ENCODE data around the gene SLC25A26. TPM values are rescaled to one million over a fixed set of nuclear protein-coding genes. Genes with fewer than 3 reads are reported as not detected.

SLC25A26 gene
- total RNA-seq, 1 experiment from 2014 or later = 13.2 TPM

DNA sequence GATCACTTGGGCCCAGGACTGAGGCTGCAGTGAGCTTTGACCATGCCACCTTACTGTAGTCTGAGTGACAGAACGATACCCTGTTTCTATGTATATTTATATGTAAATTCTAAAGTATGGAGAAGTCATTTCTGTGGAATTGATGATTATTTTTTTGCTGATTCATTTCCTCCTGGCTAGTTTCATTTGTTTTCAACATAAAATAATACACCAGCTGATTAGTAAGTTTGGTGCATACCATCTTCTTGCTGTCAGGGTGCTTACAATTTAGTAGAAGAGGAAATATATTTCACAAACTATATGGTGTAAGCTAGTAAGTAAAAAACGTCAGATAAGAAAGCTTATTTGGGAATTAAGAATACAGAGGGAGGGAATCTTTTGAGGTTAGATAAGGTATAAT is 36.0 kb downstream of the SLC25A26 start:
- TF ChIP-seq POLR2AphosphoS5 (IDR thresholded peaks at IDR 0.05; ENCODE audit: low read depth, low read length) (no peak), TCF7L2 (IDR thresholded peaks at IDR 0.05; ENCODE audit: low read depth, low read length) (no peak), SIN3A (IDR thresholded peaks at IDR 0.05; ENCODE audit: borderline replicate concordance, insufficient read depth, low read depth, low read length) (no peak)
- TF ChIP-seq, protein P1, sequence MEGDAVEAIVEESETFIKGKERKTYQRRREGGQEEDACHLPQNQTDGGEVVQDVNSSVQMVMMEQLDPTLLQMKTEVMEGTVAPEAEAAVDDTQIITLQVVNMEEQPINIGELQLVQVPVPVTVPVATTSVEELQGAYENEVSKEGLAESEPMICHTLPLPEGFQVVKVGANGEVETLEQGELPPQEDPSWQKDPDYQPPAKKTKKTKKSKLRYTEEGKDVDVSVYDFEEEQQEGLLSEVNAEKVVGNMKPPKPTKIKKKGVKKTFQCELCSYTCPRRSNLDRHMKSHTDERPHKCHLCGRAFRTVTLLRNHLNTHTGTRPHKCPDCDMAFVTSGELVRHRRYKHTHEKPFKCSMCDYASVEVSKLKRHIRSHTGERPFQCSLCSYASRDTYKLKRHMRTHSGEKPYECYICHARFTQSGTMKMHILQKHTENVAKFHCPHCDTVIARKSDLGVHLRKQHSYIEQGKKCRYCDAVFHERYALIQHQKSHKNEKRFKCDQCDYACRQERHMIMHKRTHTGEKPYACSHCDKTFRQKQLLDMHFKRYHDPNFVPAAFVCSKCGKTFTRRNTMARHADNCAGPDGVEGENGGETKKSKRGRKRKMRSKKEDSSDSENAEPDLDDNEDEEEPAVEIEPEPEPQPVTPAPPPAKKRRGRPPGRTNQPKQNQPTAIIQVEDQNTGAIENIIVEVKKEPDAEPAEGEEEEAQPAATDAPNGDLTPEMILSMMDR (IDR thresholded peaks at IDR 0.05) = no peak
- TF ChIP-seq, protein P2, sequence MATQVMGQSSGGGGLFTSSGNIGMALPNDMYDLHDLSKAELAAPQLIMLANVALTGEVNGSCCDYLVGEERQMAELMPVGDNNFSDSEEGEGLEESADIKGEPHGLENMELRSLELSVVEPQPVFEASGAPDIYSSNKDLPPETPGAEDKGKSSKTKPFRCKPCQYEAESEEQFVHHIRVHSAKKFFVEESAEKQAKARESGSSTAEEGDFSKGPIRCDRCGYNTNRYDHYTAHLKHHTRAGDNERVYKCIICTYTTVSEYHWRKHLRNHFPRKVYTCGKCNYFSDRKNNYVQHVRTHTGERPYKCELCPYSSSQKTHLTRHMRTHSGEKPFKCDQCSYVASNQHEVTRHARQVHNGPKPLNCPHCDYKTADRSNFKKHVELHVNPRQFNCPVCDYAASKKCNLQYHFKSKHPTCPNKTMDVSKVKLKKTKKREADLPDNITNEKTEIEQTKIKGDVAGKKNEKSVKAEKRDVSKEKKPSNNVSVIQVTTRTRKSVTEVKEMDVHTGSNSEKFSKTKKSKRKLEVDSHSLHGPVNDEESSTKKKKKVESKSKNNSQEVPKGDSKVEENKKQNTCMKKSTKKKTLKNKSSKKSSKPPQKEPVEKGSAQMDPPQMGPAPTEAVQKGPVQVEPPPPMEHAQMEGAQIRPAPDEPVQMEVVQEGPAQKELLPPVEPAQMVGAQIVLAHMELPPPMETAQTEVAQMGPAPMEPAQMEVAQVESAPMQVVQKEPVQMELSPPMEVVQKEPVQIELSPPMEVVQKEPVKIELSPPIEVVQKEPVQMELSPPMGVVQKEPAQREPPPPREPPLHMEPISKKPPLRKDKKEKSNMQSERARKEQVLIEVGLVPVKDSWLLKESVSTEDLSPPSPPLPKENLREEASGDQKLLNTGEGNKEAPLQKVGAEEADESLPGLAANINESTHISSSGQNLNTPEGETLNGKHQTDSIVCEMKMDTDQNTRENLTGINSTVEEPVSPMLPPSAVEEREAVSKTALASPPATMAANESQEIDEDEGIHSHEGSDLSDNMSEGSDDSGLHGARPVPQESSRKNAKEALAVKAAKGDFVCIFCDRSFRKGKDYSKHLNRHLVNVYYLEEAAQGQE (IDR thresholded peaks at IDR 0.05; ENCODE audit: insufficient read depth in 1 of 2, low read depth in 2 of 2, low read length in 1 of 2) = no peak
- Histone ChIP-seq H3K27ac (ENCODE audit: low read length) (no peak overlapping the region), H3K36me3 (ENCODE audit: control insufficient read depth, insufficient read depth, low read length) (no peaks in the 10 kb centered on the region), H3K4me1 (ENCODE audit: control insufficient read depth, insufficient read depth, low read length) (no peaks in the 10 kb centered on the region), H3K4me3 (ENCODE audit: low read depth in 2 of 2, low read length in 2 of 2) (no peak overlapping the region), H3K9me3 (ENCODE audit: control insufficient read depth, insufficient read depth, low read depth, low read length) (no peaks in the 10 kb centered on the region), H3K27me3 (ENCODE audit: control insufficient read depth, insufficient read depth, low read length) (no peaks in the 10 kb centered on the region)
- intact Hi-C loops (cut with micrococcal nuclease; ENCODE audit: unreplicated experiment) (no loop called here), in situ Hi-C loops (cut with HindIII; ENCODE audit: low pct_unique_long_range_greater_than_20kb, low sequenced_read_pairs) (no loop called here)
- no peak for ATAC-seq
- ChIA-PET POLR2A (no interaction called here), CTCF (no interaction called here)
- no peak for DNase-seq (ENCODE audit: low read depth, low spot score)
- no TSS peak for BruUV-seq (replicated peaks)

DNA sequence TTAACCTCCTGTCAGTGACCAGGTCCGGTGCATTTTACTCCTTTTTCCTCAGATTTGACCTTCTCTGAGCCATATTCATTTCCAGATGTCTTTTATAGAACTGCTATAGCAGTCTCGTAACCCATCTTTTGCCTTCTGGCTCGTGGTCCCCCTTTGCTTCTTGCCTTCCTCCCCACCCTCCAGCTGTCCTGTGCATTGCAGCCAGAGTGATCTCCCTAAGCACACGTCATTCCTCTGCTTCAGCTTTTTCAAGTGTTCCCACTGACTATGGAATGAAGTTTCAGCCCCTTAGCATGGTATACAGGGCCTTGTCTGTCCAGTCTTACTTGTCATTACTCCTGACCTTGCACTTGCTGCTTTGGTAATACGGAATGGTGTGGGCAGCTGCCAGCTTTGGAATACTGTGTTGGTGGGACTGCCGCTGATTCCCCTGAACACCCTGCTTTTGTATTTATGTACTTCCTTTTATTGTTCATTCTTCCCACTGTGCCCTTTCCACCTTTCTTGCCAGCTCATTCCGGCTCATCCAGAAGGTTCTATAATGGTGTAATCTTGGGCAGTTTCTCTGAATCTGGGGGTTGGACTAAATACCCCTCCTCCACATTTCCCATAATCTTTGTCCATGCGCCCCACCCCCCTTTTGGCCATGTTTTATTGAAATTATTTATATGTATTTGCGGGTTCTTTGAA is 38.9 kb downstream of the SLC25A26 start:
- DNase-seq (ENCODE audit: low read depth, low spot score) (no peak), ATAC-seq (no peak)
- Histone ChIP-seq H3K4me3 (ENCODE audit: low read depth in 2 of 2, low read length in 2 of 2) (no peak overlapping the region), H3K36me3 (ENCODE audit: control insufficient read depth, insufficient read depth, low read length) (no peaks in the 10 kb centered on the region), H3K27me3 (ENCODE audit: control insufficient read depth, insufficient read depth, low read length) (no peaks in the 10 kb centered on the region), H3K27ac (ENCODE audit: low read length) (no peak overlapping the region), H3K4me1 (ENCODE audit: control insufficient read depth, insufficient read depth, low read length) (no peaks in the 10 kb centered on the region), H3K9me3 (ENCODE audit: control insufficient read depth, insufficient read depth, low read depth, low read length) (no peaks in the 10 kb centered on the region)
- BruUV-seq (replicated peaks) = no TSS peak
- ChIA-PET CTCF (no interaction called here), POLR2A (no interaction called here)
- in situ Hi-C loops (cut with HindIII; ENCODE audit: low pct_unique_long_range_greater_than_20kb, low sequenced_read_pairs) (no loop called here), intact Hi-C loops (cut with micrococcal nuclease; ENCODE audit: unreplicated experiment) (no loop called here)
- TF ChIP-seq, protein P2 (IDR thresholded peaks at IDR 0.05; ENCODE audit: insufficient read depth in 1 of 2, low read depth in 2 of 2, low read length in 1 of 2) = no peak
